ENCODE data around the gene USP2.

The USP2 gene

DNA sequence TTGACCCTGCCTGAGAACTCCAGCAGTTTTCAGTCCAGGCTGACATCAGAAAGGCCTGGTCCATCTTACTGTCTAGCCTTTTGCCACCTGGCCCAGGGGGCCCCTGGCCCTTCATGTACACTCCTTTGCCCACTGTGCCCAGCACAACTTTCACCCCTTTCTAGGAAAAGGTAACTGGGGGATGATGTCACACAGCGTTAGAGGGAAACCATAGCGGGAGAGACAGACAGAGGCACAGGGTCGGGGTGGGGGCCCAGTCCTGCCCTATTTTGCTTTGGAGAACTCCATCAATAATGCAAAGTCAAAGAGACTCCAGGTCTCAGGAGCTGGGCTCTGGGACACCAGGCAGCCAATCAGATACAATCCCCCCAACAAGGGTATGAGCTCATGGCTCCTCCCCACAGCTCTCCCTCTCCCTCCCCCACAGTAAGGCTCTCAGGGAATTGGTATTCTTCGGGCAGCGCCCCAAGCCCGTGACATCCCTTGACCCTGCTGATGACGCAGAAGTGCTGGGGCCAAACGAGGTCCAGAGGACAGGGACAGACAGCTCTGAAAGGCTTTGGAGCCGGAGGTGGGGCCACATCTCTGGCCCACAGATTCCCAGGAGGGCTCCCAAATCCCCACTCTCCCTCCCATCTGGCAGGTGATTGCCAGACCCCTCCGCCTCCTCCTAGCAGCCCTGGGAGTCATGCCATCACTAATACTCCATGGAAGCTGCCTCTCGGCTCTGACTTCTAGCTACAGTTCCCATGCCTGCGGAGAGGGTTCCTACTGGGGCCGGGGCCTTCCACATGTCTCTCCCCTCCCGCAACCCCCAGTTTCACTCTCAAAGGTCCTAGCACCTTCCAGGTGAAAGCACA, 5.9 kb downstream of the USP2 start:
- no peak for DNase-seq

DNA sequence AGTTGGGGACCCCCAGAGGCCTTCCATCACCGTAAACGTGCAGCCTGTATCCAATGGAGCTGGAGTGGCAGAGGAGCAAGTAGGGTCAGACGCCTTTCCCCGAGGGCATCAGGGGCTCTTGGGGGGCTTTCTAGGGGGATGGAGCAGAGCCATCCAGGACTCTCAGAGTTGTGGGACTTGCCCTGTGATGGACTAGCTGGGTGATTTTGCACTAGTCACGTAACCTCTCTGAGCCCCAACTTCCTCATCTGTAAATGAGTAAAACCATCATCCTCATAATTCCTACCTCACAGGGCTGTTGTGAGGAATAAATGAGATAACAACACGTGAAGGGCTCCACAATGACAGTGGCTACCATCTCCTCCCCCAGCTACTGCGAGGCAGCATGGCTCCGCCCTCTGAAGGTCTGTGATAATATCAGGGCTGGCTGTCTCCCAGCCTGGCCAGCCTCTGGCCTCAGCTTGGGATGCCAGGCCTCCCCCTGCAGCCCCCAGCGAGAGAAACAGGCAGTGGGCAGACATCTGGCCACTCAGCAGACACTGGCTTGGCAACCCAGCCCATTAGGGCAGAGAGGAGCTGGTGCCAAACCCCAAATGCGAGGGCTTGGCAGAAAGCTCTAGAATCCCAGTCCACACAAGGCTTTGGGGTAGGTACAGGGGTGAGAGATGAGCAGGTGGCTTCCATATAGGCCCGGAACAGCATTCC, 6.7 kb downstream of the USP2 start:
- DNase-seq, result no peak

DNA sequence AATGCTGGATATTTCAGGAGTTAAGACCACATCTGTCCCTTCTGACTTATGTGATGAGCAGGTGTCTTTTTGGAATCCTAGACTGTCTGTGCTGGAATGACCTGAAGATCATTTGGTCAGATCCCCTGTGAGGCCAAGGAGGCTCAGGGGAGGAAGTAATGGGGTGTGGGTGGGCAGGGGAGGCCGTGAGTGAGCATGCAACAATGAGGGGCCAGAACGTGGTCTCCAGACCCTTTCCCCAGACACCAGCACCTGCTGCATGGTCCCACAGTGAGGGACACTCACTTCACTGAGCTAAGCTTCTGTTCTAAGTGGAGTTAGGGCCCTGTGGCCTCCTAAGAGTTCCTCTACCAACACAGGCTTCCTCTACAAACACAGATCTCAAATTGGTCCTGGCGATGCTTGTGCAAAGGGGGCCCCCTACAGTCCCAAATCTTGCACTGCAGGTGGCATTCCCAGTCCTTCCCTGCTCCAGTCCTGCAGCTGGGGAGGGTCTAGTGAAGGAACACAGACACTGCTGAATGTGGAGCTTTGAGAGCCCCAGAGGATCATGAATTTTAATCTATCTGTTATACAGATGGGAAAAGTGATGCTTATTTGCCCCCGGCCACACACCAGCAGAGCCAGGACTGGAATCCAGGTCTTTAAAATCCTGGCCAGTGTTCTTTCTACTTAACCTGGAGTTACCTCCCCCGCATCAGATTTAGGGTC, 7.4 kb downstream of the USP2 start:
- no peak for DNase-seq

DNA sequence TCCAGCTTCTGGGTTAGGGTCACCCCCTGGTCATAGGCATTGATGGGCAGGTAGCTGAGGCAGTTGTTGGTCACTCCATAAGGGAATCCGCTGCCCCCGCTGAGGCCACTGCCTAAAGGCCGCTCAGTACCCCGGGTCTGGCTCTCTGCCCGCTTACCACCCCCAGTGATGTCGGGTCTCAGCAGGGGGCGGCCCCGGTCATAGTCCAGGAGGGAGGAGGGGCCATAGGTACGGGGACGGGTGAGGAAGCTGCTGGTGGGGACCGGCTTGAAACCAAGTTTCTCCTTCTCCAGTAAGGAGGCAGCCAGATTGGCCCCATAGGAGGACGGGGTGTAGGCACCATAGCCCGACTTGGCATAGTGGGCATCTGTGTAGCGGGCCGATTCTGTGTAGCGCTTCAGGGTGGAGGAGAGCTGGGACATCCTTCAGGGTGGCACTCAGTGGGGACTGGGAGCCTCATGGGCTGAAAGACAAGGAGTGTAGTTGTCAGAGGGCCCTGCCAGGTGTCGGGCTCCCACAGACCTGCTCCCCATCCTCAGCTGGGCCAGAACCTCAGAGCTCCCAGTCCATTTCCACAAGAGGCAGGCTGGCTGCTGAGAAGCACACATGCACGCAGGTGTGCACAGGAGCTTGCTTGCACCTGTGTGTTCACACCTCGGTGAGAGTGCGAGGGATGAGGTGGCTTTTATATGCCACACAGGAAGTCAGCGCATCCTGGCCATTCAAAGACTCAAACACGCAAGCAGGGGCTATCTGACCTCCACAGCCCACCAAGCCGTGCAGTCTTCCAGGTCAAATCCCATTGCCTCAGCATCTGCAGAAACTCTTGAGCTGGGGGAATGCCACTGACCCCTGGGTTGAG, 8.2 kb downstream of the USP2 start:
- no peak for DNase-seq

DNA sequence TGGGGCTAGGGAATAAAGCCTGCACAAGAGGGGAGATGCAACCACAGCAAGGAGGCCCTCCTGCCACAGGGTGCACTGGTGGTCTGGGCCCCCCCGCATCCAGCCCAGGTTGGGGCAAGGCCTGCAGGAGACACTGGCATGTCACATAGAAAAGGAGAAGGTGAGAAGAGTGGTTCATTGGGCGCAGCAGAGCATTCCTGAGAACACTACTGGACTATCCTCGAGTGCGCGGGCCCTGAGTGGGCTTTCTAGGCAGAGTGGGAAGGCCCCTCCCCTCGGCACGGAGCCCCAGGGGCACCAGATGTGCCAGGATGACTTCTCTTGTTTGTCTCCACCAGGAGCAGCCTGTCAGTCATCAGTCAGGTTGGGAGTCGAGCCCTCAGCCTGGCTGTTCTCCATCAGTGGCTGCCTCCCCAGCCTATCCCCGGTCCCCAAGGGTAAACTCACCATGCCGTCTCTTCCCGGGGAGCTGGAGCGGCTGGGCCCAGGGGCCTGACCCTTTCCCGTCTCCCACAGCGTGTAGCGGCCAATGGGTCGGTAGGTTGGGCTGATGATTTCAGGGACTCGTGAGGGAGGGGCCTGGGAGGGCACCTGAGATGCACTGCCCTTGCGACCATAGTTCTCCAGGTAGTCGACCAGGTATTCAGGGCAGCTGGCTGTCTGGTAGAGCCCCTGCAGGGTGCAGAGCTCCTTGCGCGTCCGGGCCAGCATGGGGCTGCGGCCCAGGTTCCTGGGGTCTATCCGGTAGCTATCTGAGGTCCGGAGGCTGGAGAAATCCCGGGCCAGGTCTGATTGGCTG, 9.0 kb downstream of the USP2 start:
- DNase-seq, result no peak

DNA sequence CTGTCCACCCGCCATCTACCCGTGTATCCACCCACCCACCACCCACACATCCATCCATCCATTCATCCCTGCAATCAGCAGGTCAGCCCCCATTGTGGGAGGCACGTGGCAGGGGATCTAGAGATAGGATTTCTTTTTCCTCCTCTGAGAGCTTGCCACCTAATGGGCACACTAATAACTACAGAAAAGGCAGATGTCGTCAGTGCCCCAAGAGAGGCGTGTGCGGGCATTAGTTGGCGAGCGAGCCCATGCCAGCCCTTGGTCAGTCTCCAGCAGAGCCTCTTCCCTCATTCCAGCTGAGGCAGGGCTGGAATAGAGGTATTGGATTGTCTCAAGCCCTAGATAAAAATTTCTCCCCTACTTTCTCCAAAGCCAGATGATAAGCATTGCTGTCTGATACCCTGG, 9.7 kb downstream of the USP2 start:
- no peak for DNase-seq

DNA sequence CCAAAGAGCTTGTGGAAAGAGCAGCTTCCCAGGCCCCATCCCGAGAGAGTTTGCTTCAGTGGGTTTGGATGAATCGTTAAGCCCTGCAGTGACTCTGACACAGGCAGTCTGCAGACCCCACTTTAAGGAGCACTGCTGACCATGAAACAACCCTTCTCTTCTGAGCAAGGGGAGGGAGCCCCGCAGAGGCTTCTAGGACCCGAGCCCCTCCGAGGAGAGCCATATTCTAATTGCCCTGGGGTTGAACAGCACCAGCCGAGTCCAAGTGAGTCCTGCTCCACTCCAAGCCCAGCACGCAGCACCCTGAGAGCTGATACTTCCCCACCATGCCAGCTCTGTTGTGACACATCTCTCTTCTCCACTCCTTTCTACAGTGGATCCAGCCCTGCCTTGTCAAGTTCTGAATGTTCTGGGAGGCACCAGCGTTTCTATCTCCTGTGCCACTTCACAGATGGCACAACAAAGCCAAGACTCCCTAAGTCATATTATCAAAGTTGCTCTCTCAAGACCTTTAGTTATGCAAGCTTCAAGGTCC, 10.4 kb downstream of the USP2 start:
- no peak for DNase-seq

DNA sequence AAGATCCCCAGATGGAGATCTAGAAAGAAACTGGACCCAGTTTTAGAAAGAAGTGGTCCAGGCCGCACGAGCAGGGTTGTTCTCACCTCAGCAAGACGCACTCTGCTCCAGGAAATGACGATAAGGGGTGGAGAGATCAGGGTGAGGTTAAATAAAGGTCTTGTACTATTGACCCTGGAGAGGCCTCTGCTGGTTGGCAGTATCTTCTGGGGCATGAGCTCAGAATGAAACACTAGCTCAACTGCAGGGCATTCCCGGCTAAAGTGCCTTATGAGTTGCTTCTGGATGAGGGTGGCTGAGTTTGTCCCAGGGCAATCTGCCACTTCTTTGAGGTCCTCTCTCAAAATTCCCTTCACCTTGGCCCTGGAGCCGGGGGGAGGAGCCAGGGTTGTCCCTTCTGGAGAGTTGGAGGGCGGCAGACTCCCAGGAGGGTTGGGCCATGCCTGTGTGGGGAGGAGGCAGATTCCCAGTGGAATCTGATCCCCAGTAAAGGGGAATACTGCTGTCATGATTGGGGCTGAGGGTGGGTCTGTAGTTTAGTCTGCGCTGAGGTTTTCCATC, 10.9 kb downstream of the USP2 start:
- DNase-seq, result no peak

DNA sequence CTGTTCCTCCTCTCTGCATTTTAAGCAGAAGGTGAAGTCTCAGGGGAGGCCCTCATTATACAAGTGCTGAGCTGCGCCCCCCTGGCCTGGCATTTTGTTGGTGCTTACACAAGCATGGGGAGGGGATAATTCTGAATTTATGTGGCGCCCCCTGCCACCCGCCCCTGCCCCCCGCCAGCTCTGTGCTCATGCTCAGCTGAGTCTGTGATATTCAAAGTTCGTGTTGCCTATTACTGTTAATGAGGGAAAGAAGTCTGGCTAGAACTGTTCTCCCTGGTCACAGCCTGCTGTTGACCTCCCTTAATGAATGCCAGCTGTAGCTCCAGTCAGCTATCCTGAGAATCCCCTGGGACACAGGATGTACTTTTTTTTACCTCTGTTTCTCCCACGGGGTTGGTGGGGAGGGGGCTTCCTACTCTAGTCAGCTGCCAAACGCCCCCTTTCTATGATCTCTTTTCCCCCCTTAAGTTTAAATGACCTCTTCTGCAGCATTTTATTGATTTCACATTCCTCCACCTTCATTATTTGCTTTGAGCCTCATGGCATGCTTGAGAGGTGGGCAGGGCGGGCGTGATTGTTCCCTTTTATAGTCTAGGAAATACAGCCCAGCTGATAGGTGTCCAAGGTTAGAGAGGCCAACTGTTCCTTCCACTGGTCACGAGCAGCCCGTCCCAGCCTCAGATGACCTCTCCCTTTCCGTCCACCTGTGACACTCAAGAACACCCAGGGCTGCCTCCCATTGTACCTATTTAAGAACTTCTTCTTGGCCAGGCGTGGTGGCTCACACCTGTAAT, 12.2 kb downstream of the USP2 start:
- DNase-seq, result no peak

DNA sequence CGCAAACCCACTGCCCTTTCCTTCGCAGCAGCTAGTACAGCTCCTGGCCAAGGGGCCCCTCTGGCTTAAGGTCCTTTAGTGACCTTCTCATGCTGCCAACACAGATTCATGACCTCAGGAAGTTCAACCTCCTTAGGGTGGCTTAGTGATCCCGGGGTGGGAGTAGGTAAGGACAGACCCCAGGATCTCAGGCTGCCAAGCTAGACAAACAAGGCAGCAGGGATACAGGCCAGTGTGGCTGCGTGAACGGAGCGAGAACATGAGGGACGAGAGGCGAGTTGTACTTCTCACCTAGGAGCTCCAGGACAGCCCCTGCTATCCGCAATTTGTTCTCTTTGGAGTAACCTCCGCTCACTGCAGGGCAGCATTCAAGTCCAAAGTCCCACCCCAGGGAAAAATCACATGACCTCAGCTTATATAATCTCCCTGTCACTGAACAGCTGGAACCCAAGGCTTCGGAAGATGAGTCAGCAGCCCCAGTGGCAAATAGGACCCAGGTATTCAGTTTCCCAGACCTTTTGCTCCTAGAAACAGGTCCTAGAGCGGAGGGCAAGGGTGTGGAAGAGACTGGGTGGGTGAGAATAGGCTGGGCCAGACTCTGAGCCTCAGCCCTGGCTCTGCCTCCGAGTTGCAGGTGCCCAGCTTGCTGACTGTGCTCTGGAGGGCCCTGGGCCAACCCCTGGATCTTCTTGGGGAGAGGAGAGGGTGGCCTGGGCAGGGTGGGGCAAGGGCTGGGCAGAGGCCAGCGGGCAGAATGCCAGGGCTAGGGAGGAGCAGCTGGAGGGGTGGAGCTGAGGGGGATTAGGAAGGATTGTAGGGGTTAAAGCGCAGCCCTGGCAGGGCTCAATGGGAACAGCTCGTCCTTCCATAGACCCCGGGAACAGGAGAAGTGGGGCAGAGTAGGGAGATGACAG, 13.1 kb downstream of the USP2 start:
- DNase-seq, result no peak

DNA sequence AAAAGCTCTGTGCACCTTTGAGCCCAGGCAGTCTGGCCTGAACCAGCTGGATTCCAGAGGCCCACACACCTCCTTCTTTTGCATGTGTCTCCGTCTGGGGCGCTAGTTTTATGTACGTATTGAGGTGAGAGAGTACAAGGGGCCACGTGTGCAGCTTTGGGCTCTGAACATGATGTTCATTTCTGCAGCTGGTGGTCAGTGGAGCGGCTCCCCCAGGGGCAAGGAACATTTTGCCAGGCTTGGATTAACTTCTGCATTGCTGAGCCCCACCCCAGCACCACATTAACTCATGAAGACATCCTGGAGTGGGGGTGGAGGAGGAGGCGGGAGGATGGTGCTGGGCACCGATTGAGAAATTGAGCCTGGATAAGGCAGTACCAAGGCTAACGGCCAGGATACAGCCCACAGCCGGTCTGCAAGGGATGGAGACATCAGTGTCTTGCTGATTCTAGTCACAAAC, 13.8 kb downstream of the USP2 start:
- no peak for DNase-seq

DNA sequence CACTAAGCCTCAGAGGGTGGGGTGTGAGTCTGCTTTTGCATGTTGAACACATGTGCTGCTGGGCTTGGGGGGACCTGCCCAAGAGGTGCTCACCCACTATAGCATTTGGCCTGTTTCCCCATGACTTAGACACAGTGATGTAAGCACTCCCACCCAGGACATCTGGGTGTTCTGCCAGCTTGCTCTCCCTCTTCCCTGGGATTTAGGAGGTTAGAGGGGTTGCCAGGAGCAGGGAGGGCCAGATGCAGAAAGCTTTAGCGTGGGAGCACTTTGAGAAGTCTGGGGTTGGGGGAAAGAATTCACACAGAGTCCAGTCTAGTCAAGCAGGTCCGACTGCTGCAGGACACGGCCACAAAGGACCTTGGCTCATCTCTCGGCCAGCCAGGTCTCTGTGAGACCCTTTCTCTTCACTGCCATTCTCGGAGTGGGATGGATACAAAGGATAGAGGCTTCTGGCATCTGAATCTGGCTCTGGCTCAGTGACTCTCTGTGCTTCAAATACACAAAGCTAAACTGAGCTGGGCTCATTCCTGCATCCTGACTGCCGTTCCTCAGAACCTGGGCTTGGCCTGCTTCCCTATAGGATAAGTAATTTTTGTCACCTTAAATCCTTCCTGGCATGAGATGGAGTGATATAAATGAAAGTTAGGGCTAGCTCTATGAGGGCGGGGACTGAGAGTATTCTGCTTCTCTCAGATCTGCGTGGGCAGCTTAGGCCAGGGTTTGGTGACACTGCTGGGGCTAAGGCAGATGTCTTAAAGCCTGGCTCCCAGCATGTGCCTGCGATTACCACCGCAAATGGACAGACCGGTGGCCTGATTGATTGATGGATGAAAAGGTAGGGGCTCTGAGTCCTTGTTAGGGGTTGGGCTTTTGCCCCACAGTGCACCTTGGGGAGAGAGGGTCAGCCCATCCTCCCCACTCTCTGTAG, 14.5 kb downstream of the USP2 start:
- no peak for DNase-seq

DNA sequence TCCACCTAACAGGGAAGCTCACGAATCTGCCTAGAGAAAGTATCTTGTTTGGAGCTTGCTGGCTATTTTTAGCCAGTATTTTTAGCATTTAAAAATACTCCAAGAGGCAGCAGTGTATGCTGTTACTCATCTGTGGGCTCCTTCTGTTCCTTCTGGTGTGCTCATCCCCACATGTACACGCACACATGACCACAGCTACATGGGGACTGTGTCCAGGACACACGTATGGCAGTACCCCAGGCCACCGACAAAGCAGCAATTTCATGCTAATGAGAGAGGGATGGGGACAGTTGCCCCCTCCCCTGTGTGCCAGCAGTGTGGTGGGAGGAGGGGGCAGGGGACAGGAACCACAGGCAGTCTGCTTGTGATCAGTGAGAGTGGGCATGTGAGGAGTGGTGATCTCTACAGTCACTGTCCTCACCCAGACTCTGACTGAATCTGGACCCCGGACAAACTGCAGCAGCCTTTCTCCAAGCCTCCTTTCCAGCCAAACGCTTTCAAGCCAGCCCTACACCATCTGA, 16.4 kb downstream of the USP2 start:
- DNase-seq, result no peak

DNA sequence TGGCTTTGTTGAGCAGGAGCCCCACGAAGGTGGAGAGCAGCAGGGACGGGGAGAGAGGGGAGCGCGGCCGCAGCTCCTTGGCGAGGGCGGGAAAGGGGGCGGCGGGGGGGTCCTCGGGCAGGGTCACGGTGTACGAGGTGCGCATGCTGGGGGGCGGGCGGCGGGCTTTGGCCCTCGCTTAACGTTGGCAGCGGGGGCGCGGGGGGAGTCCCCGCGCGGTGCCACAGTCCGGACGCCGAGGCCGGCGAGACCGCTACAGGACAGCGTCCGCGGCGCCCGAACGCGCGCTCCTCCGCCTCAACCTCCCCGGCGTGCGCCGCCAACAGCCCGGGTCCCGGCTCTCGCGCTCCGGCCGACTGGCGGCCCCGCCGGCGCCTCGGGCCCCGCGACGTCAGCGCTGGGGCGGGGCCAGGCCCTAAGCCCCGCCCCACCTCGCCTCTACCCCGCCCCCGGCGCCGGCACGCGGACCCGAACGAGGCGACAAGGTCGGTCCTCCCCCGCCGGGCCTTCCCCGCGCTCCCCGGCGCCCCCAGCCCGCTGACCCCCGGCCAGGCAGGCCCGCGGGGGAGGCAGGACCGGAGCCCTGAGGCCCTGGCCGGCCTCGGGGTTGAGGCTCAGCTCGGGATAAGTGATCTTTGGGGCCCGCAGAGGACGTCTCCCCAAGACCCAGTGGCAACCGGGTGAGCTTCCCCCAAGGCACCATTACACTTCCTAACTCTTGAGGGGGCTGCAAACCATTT, 17.5 kb downstream of the USP2 start:
- peak; percentile 60 for DNase-seq

DNA sequence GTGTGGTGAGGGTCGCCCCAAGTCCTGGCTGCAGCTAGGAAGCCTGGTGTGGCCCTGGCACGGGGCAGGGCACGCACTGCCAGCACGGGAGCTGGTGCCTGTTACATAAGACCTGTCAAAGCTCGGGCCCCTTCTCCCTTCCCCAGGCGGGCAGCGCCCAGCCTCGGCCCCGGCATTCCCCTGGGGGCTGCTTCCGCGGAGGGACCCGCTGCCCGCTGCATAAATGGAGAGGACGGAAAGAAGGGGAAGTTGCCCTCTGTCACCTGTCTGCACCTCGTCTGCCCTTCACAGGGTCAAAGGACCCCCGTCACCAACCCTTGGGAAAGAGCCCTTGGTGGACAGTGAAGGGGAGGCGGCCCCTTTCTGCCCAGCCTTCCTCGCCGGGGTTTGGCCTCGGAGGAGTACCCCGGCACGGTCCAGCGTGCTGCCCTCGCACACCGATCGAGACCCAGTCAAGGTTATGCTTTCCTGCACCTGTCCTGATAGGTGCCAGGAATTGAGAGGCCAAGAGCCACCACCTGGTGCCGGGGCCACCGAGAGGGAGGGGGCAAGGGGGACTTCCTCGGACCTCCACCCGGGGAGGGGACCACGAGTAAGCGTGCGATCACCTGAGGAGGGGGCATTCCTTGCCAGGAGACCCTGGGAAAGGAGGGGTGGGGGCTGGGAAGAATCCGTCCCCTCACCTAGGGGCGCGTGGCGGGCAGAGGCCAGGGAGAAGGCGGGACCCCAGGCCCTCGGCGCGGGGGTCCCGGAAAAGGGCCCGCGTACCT, 18.2 kb downstream of the USP2 start:
- no peak for DNase-seq

DNA sequence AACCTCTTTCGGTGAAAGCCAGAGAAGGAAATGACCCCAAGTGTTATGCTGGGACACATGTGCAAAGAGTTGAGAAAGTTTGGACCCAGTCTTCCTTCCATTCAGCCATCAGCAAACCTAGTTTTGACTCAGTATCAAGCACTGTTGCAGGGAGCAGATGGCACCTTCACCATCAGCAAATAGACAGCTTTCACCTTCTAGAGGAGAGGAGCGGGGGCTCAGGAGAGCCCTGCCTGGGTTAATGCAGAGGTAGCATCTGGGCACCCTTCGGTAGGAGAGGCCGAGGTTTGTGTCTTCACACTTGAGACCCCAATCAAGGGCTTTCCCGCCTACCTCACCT, 18.8 kb downstream of the USP2 start:
- no peak for DNase-seq
